Measurements from ENCODE around the gene EFCAB9. TPM values are rescaled to one million over a fixed set of nuclear protein-coding genes. Genes with fewer than 3 reads are reported as not detected.

EFCAB9 gene
- total and polyA plus RNA-seq, 2 of the 8 experiments (the other 6 are each of a cell fraction or from before 2014, with no cell fraction given), result not detected

DNA sequence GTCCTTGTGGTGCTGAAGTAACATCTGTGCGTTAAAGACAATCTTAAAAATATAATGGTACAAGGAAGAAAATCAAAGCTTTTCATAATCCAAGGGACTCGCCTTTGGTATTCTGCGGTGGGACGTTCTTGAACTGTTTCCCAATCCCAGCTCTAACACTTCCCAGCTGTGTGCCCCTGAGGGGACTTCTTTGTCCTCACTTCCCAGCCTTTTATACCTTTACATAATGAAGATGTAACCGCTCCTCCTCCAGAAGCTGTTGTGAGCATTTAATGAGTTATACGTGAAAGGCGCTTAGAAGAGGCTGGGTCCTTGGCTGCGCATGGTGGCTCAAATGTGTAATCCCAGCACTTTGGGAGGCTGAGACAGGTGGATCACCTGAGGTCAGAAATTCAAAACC lies 22.9 kb upstream of the EFCAB9 start:
- POLR2A ChIA-PET (ENCODE audit: partially characterized antibody), result no interaction called here
- no peak overlapping the region for H3K27ac ChIP-seq (ENCODE audit: low read depth, low read length)
- TF ChIP-seq BACH1 (IDR thresholded peaks at IDR 0.05; ENCODE audit: low read length) (no peak), RBBP5 (IDR thresholded peaks at IDR 0.05; ENCODE audit: borderline replicate concordance, low read depth, low read length) (no peak)

More for the DNA sequence above, 22.9 kb upstream of the EFCAB9 start:
- Histone ChIP-seq H2BK15ac (ENCODE audit: low read length) (no peak overlapping the region), H3K4ac (replicated peaks; ENCODE audit: insufficient read length, low read depth, low read length) (no peak overlapping the region), H4K20me1 (replicated peaks in 1 of 2; ENCODE audit: control insufficient read depth in 1 of 2, insufficient read depth in 2 of 2, low read length in 2 of 2) (no peaks in the 10 kb centered on the region), H3K36me3 (ENCODE audit: control insufficient read depth in 2 of 4, insufficient read depth in 4 of 4, low read length in 3 of 4) (no peaks in the 10 kb centered on the region), H2AFZ (ENCODE audit: low read length) (no peak overlapping the region), H3K9me3 (ENCODE audit: insufficient read depth in 2 of 2, low read depth in 1 of 2, low read length in 1 of 2) (no peaks in the 10 kb centered on the region), H4K8ac (ENCODE audit: extremely low read depth, insufficient read depth, low read length) (no peak overlapping the region), H3K79me2 (ENCODE audit: control insufficient read depth in 1 of 2, insufficient read depth in 2 of 2, low read length in 2 of 2) (no peaks in the 10 kb centered on the region), H3K56ac (replicated peaks; ENCODE audit: insufficient read length, low read depth, low read length) (no peak overlapping the region), H3K4me3 (ENCODE audit: extremely low read depth in 1 of 4, insufficient read depth in 2 of 4, low read depth in 3 of 4, low read length in 4 of 4) (no peak overlapping the region), H2BK120ac (replicated peaks; ENCODE audit: low read depth, low read length) (no peak overlapping the region), H2AK5ac (ENCODE audit: low read depth, low read length) (no peak overlapping the region), H3K18ac (ENCODE audit: extremely low read depth, low read length) (no peak overlapping the region), H4K91ac (replicated peaks; ENCODE audit: insufficient read length, low read length) (no peak overlapping the region), H2BK5ac (ENCODE audit: low read depth, low read length) (no peak overlapping the region), H4K5ac (ENCODE audit: insufficient read length, low read depth, low read length) (no peak overlapping the region), H3K27me3 (replicated peaks in 1 of 4; ENCODE audit: control insufficient read depth in 3 of 4, extremely low read depth in 1 of 4, insufficient read depth in 3 of 4, low read length in 3 of 4) (no peaks in the 10 kb centered on the region), H2BK20ac (ENCODE audit: low read length) (no peak overlapping the region), H3K4me1 (replicated peaks in 1 of 4; ENCODE audit: control insufficient read depth in 3 of 4, insufficient read depth in 4 of 4, low read length in 3 of 4) (peaks cover 0 to 12% (median 4%) of the 10 kb centered on the region in 4 experiments; a peak in 4 of 7 replicates), H3K14ac (ENCODE audit: insufficient read length) (no peak overlapping the region), H3K23ac (ENCODE audit: insufficient read length) (no peak overlapping the region), H3K23me2 (ENCODE audit: low read depth, low read length) (no peaks in the 10 kb centered on the region; the same call in 1 of the 2 replicates), H3K79me1 (ENCODE audit: low read depth, low read length) (0 out of 2 replicates have a peak, but pooled peaks cover 7% of the 10 kb centered on the region), H2BK12ac (ENCODE audit: low read depth, low read length) (no peak overlapping the region), H3K4me2 (ENCODE audit: insufficient read depth in 1 of 2, low read depth in 2 of 2, low read length in 2 of 2) (no peak overlapping the region), H3K9ac (replicated peaks in 1 of 4; ENCODE audit: extremely low read depth in 1 of 4, low read depth in 3 of 4, low read length in 3 of 4) (no peak overlapping the region)
- CTCF ChIA-PET (ENCODE audit: partially characterized antibody), result interaction anchor here (0.8 to 6.3 kb wide), 5 partner anchors 8 to 65 kb away, joined by 3 to 42 read pairs (median 5); partner anchors contain the start of gene STK10
- WGBS, 2 experiments (ENCODE audit: extremely low coverage in 1 of 2, insufficient coverage in 1 of 2, insufficient read length in 1 of 2, insufficient replicate concordance in 2 of 2, low coverage in 1 of 2, low lambda C conversion rate in 2 of 2, missing lambda C conversion rate in 1 of 2), result 86% methylated on average over 8 of the region's 8 CpGs; no CpG with 5 or more reads in 1 of the 2 experiments
- FAIRE-seq (no peak), DNase-seq (ENCODE audit: low read depth in 1 of 2, low spot score in 2 of 2) (no peak)

Measured in H1 (cell line).